ENCODE data around the gene BRSK2.
"Not testable (repeated sequence)": the region's sequence is repeated elsewhere in the genome, so short reads cannot be mapped to it uniquely, and the experiment has no call there.

The BRSK2 gene

GRCh38 chr11:1414650-1415049, 24.9 kb downstream of the BRSK2 start:
- Histone ChIP-seq H3K9ac (ENCODE audit: insufficient read length, low read depth) (no peak overlapping the region), H3K4me1 (ENCODE audit: insufficient read depth, insufficient read length) (peaks cover 8% of the 10 kb centered on the region), H3K27me3 (ENCODE audit: insufficient read depth, insufficient read length) (no peaks in the 10 kb centered on the region), H3K36me3 (ENCODE audit: insufficient read depth, insufficient read length, low read length) (no peaks in the 10 kb centered on the region), H3K4me3 (ENCODE audit: insufficient read length, low read depth) (no peak overlapping the region), H3K9me3 (ENCODE audit: insufficient read depth, low read length) (peaks cover 64% of the 10 kb centered on the region)
- DNase-seq (ENCODE audit: low read depth, low spot score), result no peak
- TF ChIP-seq ZNF274 (IDR thresholded peaks at IDR 0.05; ENCODE audit: low read depth, low read length), result no peak
- TF ChIP-seq YY1 (IDR thresholded peaks at IDR 0.05; ENCODE audit: insufficient read depth, insufficient read length), result no peak
- no peak for TF ChIP-seq SUZ12 (IDR thresholded peaks at IDR 0.05; ENCODE audit: extremely low read depth, insufficient read depth, insufficient read length)

GRCh38 chr11:1415631-1416030, 25.9 kb downstream of the BRSK2 start:
- H3K9me3 ChIP-seq (ENCODE audit: insufficient read depth, low read length), result peaks cover 71% of the 10 kb centered on the region
- peaks cover 5% of the 10 kb centered on the region for H3K4me1 ChIP-seq (ENCODE audit: insufficient read depth, insufficient read length)
- no peak for DNase-seq (ENCODE audit: low read depth, low spot score)
- no peak overlapping the region for H3K9ac ChIP-seq (ENCODE audit: insufficient read length, low read depth)
- no peaks in the 10 kb centered on the region for H3K27me3 ChIP-seq (ENCODE audit: insufficient read depth, insufficient read length)
- no peak overlapping the region for H3K4me3 ChIP-seq (ENCODE audit: insufficient read length, low read depth)
- TF ChIP-seq YY1 (IDR thresholded peaks at IDR 0.05; ENCODE audit: insufficient read depth, insufficient read length) (no peak), SUZ12 (IDR thresholded peaks at IDR 0.05; ENCODE audit: extremely low read depth, insufficient read depth, insufficient read length) (no peak), ZNF274 (IDR thresholded peaks at IDR 0.05; ENCODE audit: low read depth, low read length) (no peak)
- H3K36me3 ChIP-seq (ENCODE audit: insufficient read depth, insufficient read length, low read length), result no peaks in the 10 kb centered on the region

GRCh38 chr11:1418192-1418795, 28.6 kb downstream of the BRSK2 start:
- H3K9me3 ChIP-seq (ENCODE audit: insufficient read depth, low read length), result peaks cover 71% of the 10 kb centered on the region
- not testable (repeated sequence) for H3K4me3 ChIP-seq (ENCODE audit: insufficient read length, low read depth); H3K9ac ChIP-seq (ENCODE audit: insufficient read length, low read depth); DNase-seq (ENCODE audit: low read depth, low spot score); H3K4me1 ChIP-seq (ENCODE audit: insufficient read depth, insufficient read length); H3K27me3 ChIP-seq (ENCODE audit: insufficient read depth, insufficient read length); H3K36me3 ChIP-seq (ENCODE audit: insufficient read depth, insufficient read length, low read length)

- Histone ChIP-seq H3K27me3 (ENCODE audit: insufficient read depth, insufficient read length) (no peaks in the 10 kb centered on the region), H3K4me1 (ENCODE audit: insufficient read depth, insufficient read length) (no peaks in the 10 kb centered on the region), H3K9ac (ENCODE audit: insufficient read length, low read depth) (no peak overlapping the region), H3K4me3 (ENCODE audit: insufficient read length, low read depth) (no peak overlapping the region), H3K36me3 (ENCODE audit: insufficient read depth, insufficient read length, low read length) (no peaks in the 10 kb centered on the region), H3K9me3 (ENCODE audit: insufficient read depth, low read length) (peaks cover 56% of the 10 kb centered on the region)
- no peak for TF ChIP-seq ZNF274 (IDR thresholded peaks at IDR 0.05; ENCODE audit: low read depth, low read length)
- TF ChIP-seq SUZ12 (IDR thresholded peaks at IDR 0.05; ENCODE audit: extremely low read depth, insufficient read depth, insufficient read length), result no peak
- TF ChIP-seq YY1 (IDR thresholded peaks at IDR 0.05; ENCODE audit: insufficient read depth, insufficient read length), result no peak
- DNase-seq (ENCODE audit: low read depth, low spot score), result no peak
Measured at GRCh38 chr11:1419811-1420210, 30.1 kb downstream of the BRSK2 start.

GRCh38 chr11:1421291-1421690, 31.6 kb downstream of the BRSK2 start:
- no peak overlapping the region for H3K4me3 ChIP-seq (ENCODE audit: insufficient read length, low read depth)
- no peaks in the 10 kb centered on the region for H3K4me1 ChIP-seq (ENCODE audit: insufficient read depth, insufficient read length)
- H3K27me3 ChIP-seq (ENCODE audit: insufficient read depth, insufficient read length), result no peaks in the 10 kb centered on the region
- no peaks in the 10 kb centered on the region for H3K36me3 ChIP-seq (ENCODE audit: insufficient read depth, insufficient read length, low read length)
- H3K9me3 ChIP-seq (ENCODE audit: insufficient read depth, low read length), result peaks cover 42% of the 10 kb centered on the region
- no peak for TF ChIP-seq YY1 (IDR thresholded peaks at IDR 0.05; ENCODE audit: insufficient read depth, insufficient read length)
- no peak for TF ChIP-seq ZNF274 (IDR thresholded peaks at IDR 0.05; ENCODE audit: low read depth, low read length)
- TF ChIP-seq SUZ12 (IDR thresholded peaks at IDR 0.05; ENCODE audit: extremely low read depth, insufficient read depth, insufficient read length), result no peak
- H3K9ac ChIP-seq (ENCODE audit: insufficient read length, low read depth), result no peak overlapping the region
- DNase-seq (ENCODE audit: low read depth, low spot score), result no peak

GRCh38 chr11:1422481-1422880, 32.7 kb downstream of the BRSK2 start:
- TF ChIP-seq YY1 (IDR thresholded peaks at IDR 0.05; ENCODE audit: insufficient read depth, insufficient read length), result no peak
- no peak for TF ChIP-seq ZNF274 (IDR thresholded peaks at IDR 0.05; ENCODE audit: low read depth, low read length)
- no peak for TF ChIP-seq SUZ12 (IDR thresholded peaks at IDR 0.05; ENCODE audit: extremely low read depth, insufficient read depth, insufficient read length)
- DNase-seq (ENCODE audit: low read depth, low spot score), result no peak
- peaks cover 30% of the 10 kb centered on the region for H3K9me3 ChIP-seq (ENCODE audit: insufficient read depth, low read length)
- no peak overlapping the region for H3K9ac ChIP-seq (ENCODE audit: insufficient read length, low read depth)
- H3K4me1 ChIP-seq (ENCODE audit: insufficient read depth, insufficient read length), result no peaks in the 10 kb centered on the region
- no peak overlapping the region for H3K4me3 ChIP-seq (ENCODE audit: insufficient read length, low read depth)
- no peaks in the 10 kb centered on the region for H3K27me3 ChIP-seq (ENCODE audit: insufficient read depth, insufficient read length)
- no peaks in the 10 kb centered on the region for H3K36me3 ChIP-seq (ENCODE audit: insufficient read depth, insufficient read length, low read length)

GRCh38 chr11:1422981-1423380, 33.2 kb downstream of the BRSK2 start:
- TF ChIP-seq SUZ12 (IDR thresholded peaks at IDR 0.05; ENCODE audit: extremely low read depth, insufficient read depth, insufficient read length) (no peak), YY1 (IDR thresholded peaks at IDR 0.05; ENCODE audit: insufficient read depth, insufficient read length) (no peak), ZNF274 (IDR thresholded peaks at IDR 0.05; ENCODE audit: low read depth, low read length) (no peak)
- H3K4me3 ChIP-seq (ENCODE audit: insufficient read length, low read depth), result no peak overlapping the region
- DNase-seq (ENCODE audit: low read depth, low spot score), result no peak
- H3K36me3 ChIP-seq (ENCODE audit: insufficient read depth, insufficient read length, low read length), result no peaks in the 10 kb centered on the region
- H3K4me1 ChIP-seq (ENCODE audit: insufficient read depth, insufficient read length), result no peaks in the 10 kb centered on the region
- H3K9ac ChIP-seq (ENCODE audit: insufficient read length, low read depth), result no peak overlapping the region
- H3K9me3 ChIP-seq (ENCODE audit: insufficient read depth, low read length), result peaks cover 25% of the 10 kb centered on the region
- H3K27me3 ChIP-seq (ENCODE audit: insufficient read depth, insufficient read length), result no peaks in the 10 kb centered on the region

GRCh38 chr11:1423406-1423805, 33.7 kb downstream of the BRSK2 start:
- not testable (repeated sequence) for H3K9ac ChIP-seq (ENCODE audit: insufficient read length, low read depth); H3K27me3 ChIP-seq (ENCODE audit: insufficient read depth, insufficient read length); DNase-seq (ENCODE audit: low read depth, low spot score); H3K4me3 ChIP-seq (ENCODE audit: insufficient read length, low read depth); H3K36me3 ChIP-seq (ENCODE audit: insufficient read depth, insufficient read length, low read length); H3K4me1 ChIP-seq (ENCODE audit: insufficient read depth, insufficient read length)
- peaks cover 20% of the 10 kb centered on the region for H3K9me3 ChIP-seq (ENCODE audit: insufficient read depth, low read length)
